Kasumi-1 (cell line): ENCODE results near the gene CEP192.
A peak's percentile ranks its signal among the peaks of the same experiment; 100 is the strongest.
"Not testable (repeated sequence)": the region's sequence is repeated elsewhere in the genome, so short reads cannot be mapped to it uniquely, and the experiment has no call there.

Experiments used
- DNase-seq, 2 experiments: peaks; one replicate each; lab custom pipeline; 2025; lab: John Stamatoyannopoulos, UW

The CEP192 gene

DNA sequence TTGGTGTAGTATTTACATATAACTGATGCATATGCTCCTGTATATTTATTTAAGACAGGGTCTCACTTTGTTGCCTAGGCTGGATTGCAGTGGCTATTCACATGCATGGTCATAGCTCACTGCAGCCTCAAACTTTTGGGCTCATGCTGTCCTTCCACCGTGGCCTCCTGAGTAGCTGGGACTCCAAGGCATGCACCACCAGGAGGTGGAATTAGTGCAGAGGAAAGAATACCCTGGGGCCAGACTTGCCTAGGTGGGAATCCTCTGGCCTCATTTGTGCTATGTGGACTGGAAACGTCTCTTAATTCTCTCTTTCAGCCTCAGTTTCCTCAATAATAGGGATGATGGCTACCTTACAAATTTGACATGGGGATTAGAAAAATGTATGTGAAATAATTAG is 2.3 kb downstream of the CEP192 start:
- no peak for DNase-seq

GRCh38 chr18:12995424-12995823 is 4.3 kb downstream of the CEP192 start:
- DNase-seq = no peak

GRCh38 chr18:12995952-12996477 is 4.9 kb downstream of the CEP192 start:
- no peak for DNase-seq

DNA sequence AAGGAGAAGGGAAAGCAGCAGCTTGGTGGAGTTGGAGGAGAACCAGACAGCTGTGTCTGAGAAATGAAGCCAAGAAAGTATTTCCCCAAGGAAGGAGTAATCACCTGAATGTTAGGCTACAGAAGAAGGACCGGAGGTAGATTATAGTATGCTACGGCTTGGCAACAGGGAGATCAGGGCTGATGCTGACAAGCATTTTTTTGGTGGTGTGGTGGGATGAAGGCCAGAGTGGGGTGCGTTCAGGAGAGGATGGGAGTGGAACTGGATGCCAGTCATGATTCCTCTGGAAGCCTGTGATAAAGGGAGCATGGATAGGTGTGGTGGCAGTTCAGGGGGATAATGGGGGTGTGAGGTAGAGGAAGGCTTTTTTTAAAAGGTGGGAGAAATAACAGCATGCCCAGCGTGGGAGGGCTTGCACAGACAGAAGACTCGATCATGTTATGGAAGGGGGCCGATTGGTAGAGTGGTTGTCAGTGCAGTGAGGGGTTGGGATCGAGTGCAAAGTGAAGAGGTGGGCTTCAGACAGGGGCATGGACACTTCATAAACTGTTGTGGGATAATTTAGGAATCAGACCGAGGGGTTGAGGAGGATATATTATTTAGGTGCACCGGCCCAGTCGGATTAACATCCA is 5.6 kb downstream of the CEP192 start:
- no peak for DNase-seq

DNA sequence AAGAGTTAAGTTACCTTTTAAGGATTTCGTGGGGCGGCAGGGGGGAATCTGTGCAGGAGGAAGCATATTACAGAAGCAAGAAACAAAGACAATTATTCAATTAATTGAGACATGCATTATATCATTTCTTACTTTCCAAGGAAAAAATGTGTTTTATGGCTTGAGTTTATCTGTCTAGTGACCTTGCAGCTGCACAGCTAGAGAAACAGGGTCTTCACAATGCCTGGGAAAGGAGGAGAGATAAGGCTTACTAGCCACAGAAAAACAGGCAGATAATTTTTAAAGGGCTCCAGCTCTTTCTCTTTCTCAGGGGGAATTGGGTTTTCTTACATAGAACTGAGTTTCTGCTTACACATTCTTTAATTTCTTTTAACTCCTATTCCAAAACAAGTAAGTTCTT is 6.2 kb downstream of the CEP192 start:
- DNase-seq = not testable (repeated sequence)

- DNase-seq = no peak
These were observed 7.3 kb downstream of the CEP192 start for GRCh38 chr18:12998332-12999060.

DNA sequence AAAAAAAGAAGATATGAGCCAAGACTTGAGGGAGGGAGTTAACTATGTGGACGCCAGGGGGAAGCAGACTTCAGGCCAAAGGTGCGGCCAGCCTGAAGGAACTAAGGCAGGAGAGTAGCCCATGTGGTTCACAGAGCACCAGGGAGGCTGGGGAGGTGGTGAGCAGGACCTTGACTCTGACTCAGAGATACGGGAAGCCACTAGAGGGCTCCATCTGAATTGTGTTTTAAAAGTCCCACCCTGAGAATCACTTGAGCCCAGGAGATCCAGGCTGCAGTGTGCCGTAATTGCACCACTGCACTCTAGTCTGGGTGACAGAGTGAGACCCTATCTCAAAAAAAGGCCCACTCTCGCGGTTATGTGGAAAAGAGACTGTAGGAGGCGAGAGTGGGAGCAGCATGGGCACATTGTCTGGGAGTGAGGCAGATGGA is 12.3 kb downstream of the CEP192 start:
- peak; percentile 86 to 90 for DNase-seq

DNA sequence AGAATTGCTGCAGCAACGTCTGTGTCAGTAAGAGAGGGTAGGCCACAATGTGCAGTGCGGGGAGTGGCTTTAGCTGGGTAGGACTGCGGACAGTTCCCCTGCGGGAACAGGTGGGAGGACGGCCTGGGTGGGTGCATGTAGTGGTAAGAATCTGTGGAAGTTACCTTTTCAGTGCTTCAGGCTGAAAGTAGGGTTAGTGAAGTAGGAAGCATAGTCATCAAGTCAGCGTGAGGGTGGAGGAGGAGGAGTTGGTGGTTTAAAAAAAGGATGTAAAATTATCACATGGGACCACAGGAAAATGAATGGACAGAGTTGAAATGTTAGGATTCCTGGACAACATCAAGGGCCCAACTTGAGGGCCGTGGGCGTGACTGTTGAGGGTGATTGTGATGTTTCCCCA is 13.2 kb downstream of the CEP192 start:
- no peak for DNase-seq

DNA sequence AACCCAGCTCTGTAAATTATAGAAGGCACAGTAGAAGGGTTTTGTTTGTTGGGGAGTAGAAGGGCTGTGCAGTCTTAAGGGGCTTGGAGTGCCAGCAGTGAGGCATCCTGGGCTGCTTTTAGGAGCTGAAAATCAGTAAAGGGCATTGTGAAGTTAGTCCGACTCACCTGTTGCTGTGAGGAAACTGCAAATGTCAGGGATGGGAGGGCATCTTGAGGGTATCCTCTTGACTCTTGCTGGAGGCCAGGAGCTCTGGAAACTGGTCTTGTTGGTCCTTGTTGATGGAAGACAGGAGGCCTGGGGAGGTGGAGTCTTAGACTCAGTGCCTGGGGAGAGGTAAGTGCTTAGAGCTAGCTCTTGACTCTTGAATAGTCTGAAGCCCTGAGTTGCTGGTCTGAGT is 14.1 kb downstream of the CEP192 start:
- DNase-seq = no peak

GRCh38 chr18:13006531-13007247 is 15.5 kb downstream of the CEP192 start:
- peak; percentile 75 to 87 for DNase-seq

DNA sequence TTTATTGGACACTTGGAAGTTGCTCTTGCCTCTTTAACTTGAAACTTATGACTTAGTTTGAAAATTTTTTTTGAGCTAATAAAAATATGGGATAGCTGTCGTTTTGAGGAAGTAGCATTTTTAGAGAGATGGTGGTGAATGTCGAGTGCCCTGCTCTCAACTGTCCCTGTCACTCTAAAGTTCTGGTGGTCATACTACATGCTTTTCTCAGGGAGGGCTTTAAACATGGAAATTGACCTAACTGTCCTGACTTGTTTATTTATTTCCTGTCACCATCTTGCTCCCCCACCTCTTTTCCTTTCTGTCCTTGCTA is 16.0 kb downstream of the CEP192 start:
- peak; percentile 75 to 87 for DNase-seq

DNA sequence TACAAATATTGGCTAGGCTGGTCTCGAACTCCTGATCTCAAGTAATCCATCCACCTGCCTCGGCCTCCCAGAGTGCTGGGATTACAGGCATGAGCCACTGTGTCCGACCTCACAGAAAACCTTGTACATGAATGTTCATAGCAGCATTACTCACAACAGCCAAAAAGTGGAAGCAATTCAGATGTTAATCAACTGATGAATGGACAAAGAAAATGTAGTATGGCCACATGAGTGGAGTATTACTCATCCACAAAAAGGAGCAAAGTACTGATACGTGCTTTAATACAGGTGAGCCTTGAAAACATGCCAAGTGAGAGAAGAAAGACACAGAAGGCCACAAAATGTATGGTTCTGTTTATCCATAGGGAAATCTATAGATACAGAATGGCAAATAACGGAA is 20.6 kb downstream of the CEP192 start:
- no peak for DNase-seq

DNA sequence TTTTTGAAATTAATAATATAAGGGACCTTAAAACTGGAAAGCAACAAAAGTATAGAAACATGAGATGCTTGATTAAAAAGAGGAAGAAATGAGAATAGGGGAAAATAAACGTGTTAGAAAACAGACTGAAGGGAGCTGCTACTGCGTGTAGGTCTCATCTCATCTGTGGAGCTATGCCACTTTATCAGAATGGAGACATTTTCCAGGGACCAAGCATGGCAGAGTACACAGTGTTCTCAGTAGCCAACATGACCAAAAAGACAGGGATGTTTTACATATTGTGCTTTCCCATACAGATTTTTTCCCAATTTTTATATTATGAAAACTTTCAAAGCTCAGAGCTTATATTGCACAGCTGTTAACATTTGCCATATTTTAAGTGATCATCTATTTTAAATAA is 23.1 kb downstream of the CEP192 start:
- no peak for DNase-seq

- DNase-seq = no peak
These were observed 23.7 kb downstream of the CEP192 start for GRCh38 chr18:13014818-13015217.

DNA sequence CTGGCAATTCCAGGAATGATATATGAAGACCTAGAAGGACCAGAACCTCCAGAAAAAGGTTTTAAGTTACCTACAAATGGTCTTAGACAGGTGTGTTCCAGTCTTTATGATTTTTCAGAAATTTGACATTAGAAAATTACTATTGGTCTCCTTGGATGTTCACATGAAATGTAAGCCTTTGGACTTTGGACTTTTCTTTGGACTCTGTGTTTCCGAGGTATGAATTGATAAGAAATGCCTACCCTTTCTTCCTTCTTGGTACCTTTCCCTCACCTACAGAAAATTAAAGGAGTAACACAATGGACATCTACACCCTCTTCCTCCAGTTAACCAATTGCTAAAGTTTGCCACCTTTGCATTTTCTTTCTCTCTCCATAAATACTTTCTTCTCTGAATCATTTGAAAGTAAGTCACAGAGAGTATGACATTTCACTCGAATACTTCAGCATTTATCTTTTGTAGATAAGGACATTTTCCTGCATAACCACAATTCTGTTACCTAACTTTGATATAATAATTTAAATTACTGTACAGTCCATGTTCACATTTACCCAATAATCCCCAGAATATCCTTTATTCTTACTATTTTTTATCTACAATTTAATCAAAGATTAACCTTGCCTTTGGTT is 26.2 kb downstream of the CEP192 start:
- no peak for DNase-seq

DNA sequence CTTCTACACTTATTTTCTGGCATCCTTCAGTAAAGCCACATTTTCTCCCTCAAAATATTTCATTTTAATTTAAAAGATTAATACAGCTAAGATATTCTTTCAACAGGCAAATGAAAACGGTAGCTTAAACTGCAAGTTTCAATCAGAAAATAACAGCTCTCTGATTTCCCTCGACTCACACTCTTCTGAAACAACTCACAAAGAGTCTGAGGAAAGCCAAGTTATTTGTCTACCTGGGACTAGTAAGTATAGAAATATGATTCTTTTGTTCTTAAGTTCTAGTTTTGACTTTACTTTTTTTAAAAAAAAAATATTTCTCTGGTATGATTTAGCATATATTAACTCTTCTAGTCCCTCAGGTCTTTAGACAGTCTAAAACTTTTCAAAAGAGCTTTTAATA is 27.2 kb downstream of the CEP192 start:
- no peak for DNase-seq

DNA sequence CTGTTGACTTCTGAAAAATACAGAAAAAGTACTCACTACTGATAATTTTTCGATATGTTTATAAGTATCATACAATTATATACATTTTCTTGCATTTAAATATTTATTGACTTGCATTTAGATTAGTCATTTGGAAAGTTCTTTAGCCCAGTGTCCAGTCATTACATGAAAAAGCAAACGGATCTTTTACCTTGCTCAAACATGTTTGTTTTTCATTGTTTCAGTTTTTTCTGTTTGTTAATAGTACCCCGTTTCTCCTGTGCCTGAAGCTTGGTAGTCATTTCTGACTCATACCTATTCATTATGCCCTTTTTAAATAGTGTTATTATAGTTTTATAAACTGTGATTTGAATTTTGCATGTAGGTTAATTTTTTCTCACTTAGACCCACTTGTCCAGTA is 28.1 kb downstream of the CEP192 start:
- no peak for DNase-seq

- DNase-seq = no peak
These were observed 31.5 kb downstream of the CEP192 start for GRCh38 chr18:13022644-13023043.

DNA sequence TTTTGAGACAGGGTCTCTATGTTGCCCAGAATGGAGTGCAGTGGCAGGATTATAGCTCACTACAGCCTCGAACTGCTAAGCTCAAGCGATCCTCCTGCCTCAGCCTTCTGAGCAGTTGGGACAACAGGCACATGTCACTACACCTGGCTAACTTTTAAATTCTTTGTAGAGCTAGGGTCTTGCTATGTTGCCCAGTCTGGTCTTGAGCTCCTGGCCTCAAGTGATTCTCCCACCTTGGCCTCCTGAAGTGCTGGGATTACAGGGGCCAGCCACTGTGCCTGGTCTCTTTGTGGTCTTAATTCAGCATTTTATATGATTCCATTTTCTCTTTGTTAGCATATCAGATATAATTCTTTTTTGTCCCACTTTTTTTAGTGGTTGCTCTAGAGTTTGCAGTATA is 34.1 kb downstream of the CEP192 start:
- DNase-seq = no peak

DNA sequence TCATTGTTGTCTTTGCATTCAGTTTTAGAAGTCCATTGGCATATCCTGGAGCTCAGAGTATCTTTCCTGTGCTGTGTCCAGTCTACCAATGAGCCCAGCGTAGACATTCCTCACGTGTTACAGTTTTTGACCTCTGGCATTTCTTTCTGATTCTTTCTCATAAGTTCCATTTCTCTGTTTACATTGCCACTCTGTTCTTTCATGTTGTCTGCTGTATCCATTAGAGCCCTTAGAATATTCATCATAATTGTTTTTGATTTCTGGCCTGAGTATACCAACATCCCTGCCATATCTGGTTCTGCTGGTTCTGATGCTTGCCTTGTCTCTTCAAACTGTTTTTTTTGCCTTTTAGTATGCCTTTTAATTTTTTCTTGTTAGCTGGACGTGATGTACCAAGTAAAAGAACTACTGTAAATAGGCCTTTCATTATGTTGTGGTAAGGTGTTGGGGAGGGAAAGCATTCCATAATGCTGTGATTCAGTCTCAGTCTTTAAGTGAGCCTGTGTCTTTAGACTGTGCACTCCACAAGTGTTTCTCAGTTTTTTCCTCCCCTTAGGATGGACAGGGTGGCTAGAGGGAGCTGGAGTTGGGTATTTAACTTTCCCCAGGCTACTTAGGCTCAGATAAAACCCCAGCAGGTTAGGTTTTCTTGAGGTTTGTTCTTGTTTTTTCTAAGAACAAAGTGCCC is 35.6 kb downstream of the CEP192 start:
- no peak for DNase-seq

GRCh38 chr18:13028869-13029268 is 37.7 kb downstream of the CEP192 start:
- DNase-seq = no peak

GRCh38 chr18:13032173-13032572 is 41.0 kb downstream of the CEP192 start:
- no peak for DNase-seq
